CD8-positive, alpha-beta memory T cell (primary cell): ENCODE measurements around the gene EHD3. TPM values are rescaled to one million over a fixed set of nuclear protein-coding genes. Genes with fewer than 3 reads are reported as not detected.
A peak's percentile ranks its signal among the peaks of the same experiment; 100 is the strongest.

ENCODE experiments used
- CTCF ChIA-PET: fragments of 350-600 bp; sonication (Branson Sonifier 250); formaldehyde crosslinking; loops from one replicate; lab custom pipeline; 2021; ENCODE audit warnings: antibody characterized with exemption; lab: Charles Lee
- POLR2A ChIA-PET: fragments of 350-600 bp; sonication (Branson Sonifier 250); formaldehyde crosslinking; loops from one replicate; lab custom pipeline; 2021; ENCODE audit warnings: antibody characterized with exemption; lab: Charles Lee
- DNase-seq, 5 donors: peaks; one replicate each; pipeline versions ENCODE4 v3.0.0 to v3.0.0-alpha.2; 2020 to 2022; ENCODE audit warnings: mixed read lengths in 1 of 5
- H3K27ac ChIP-seq: one replicate; pipeline ENCODE4 v1.7.0; 2013; ENCODE audit warnings: low read depth, mild to moderate bottlenecking, low read length, moderate library complexity
- H3K27me3 ChIP-seq: 2 replicates; pipeline ENCODE4 v1.7.0; 2013; ENCODE audit warnings: low read length, mild to moderate bottlenecking; ENCODE audit not compliant: insufficient read depth, poor library complexity, severe bottlenecking
- H3K36me3 ChIP-seq: 2 replicates; pipeline ENCODE4 v1.7.0; 2013; ENCODE audit warnings: mild to moderate bottlenecking, low read length, moderate library complexity; ENCODE audit not compliant: insufficient read depth
- H3K4me1 ChIP-seq: 2 replicates; pipeline ENCODE4 v1.7.0; 2013; ENCODE audit warnings: mild to moderate bottlenecking, low read length, moderate library complexity; ENCODE audit not compliant: insufficient read depth
- H3K4me3 ChIP-seq: 2 replicates; pipeline ENCODE4 v1.7.0; 2013; ENCODE audit warnings: mild to moderate bottlenecking, low read length
- H3K9me3 ChIP-seq: 2 replicates; pipeline ENCODE4 v1.7.0; 2013; ENCODE audit warnings: mild to moderate bottlenecking, low read length
- H3K27ac Mint-ChIP-seq, 8 donors: one replicate each; pipeline ENCODE4 v1.8.0; 2020 to 2021; ENCODE audit warnings: mixed read lengths in 8 of 8, mild to moderate bottlenecking in 6 of 8, inconsistent platforms in 3 of 8, moderate library complexity in 3 of 8
- H3K27me3 Mint-ChIP-seq, 2 donors: one replicate each; pipeline ENCODE4 v1.8.0; 2020 to 2021; ENCODE audit warnings: mixed read lengths in 2 of 2, mild to moderate bottlenecking in 1 of 2, moderate library complexity in 1 of 2
- H3K36me3 Mint-ChIP-seq, 3 donors: one replicate each; pipeline ENCODE4 v1.8.0; 2020 to 2021; ENCODE audit warnings: mixed read lengths in 3 of 3, inconsistent platforms in 1 of 3, mild to moderate bottlenecking in 1 of 3
- H3K4me1 Mint-ChIP-seq, 3 donors: one replicate each; pipeline ENCODE4 v1.8.0; 2020 to 2021; ENCODE audit warnings: mixed read lengths in 3 of 3, inconsistent platforms in 1 of 3, mild to moderate bottlenecking in 1 of 3
- H3K4me3 Mint-ChIP-seq, 7 donors: one replicate each; pipeline ENCODE4 v1.8.0; 2020 to 2021; ENCODE audit warnings: mixed read lengths in 7 of 7, mild to moderate bottlenecking in 6 of 7, moderate library complexity in 4 of 7, inconsistent platforms in 2 of 7
- H3K9me3 Mint-ChIP-seq, 5 donors: one replicate each; pipeline ENCODE4 v1.8.0; 2020 to 2022; ENCODE audit warnings: mixed read lengths in 5 of 5, mild to moderate bottlenecking in 3 of 5, moderate library complexity in 2 of 5, inconsistent platforms in 1 of 5
- polyA plus RNA-seq: library from polyadenylated mRNA; unstranded; fragments of 300-500 nt; fragmentation: Illumina TruSeq; gene quantifications from one replicate; pipeline ENCODE4 v1.2.3, GENCODE V29; 2021
- total RNA-seq, 2 experiments: library from RNA; stranded (reverse); gene quantifications; one replicate each; pipeline ENCODE4 v1.2.3, GENCODE V29; 2021

The EHD3 gene
- total and polyA plus RNA-seq, 3 experiments from 2014 or later = 2.3 to 4.3 (median 2.3) TPM

DNA sequence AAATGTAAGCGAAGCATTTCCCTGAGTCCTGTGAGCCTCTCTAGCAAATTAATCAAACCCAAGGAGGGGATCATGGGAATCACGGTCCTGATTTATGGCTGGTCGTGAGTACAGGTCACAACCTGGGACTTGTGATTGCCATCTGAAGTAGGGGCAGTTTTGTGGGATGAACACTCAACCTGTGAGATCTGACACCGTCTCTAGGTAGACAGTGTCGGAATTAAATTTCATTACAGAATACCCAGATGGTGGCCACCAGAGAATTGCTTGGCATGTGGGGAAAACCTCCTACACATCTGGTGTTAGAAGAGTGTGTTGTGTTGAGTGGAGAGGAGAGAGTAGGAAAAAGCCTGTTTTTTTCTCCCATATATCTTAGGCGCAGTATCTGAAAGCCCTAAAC, 29.2 kb upstream of the EHD3 start:
- no peak overlapping the region for H3K4me3 Mint-ChIP-seq
- no peaks in the 10 kb centered on the region for H3K4me1 Mint-ChIP-seq
- Histone ChIP-seq H3K4me3 (no peak overlapping the region), H3K4me1 (no peaks in the 10 kb centered on the region), H3K27me3 (no peaks in the 10 kb centered on the region), H3K9me3 (no peaks in the 10 kb centered on the region), H3K27ac (no peak overlapping the region), H3K36me3 (no peaks in the 10 kb centered on the region)
- no peak for DNase-seq
- H3K36me3 Mint-ChIP-seq = no peaks in the 10 kb centered on the region
- no peak overlapping the region for H3K27ac Mint-ChIP-seq
- CTCF ChIA-PET = no interaction called here
- H3K9me3 Mint-ChIP-seq = no peaks in the 10 kb centered on the region
- POLR2A ChIA-PET = no interaction called here
- peaks cover 4 to 5% of the 10 kb centered on the region in 2 donors for H3K27me3 Mint-ChIP-seq

GRCh38 chr2:31205186-31205585, 28.8 kb upstream of the EHD3 start:
- Mint-ChIP-seq H3K27ac (peak overlapping the region in 1 of 8 donors; percentile 37), H3K4me3 (no peak overlapping the region), H3K9me3 (no peaks in the 10 kb centered on the region), H3K27me3 (peaks cover 4 to 5% of the 10 kb centered on the region in 2 donors), H3K36me3 (no peaks in the 10 kb centered on the region), H3K4me1 (no peaks in the 10 kb centered on the region)
- H3K27me3 ChIP-seq = no peaks in the 10 kb centered on the region
- CTCF ChIA-PET = no interaction called here
- POLR2A ChIA-PET = no interaction called here
- no peak overlapping the region for H3K4me3 ChIP-seq
- no peak overlapping the region for H3K27ac ChIP-seq
- H3K9me3 ChIP-seq = no peaks in the 10 kb centered on the region
- H3K36me3 ChIP-seq = no peaks in the 10 kb centered on the region
- DNase-seq = no peak
- H3K4me1 ChIP-seq = no peaks in the 10 kb centered on the region

GRCh38 chr2:31205613-31206012, 28.3 kb upstream of the EHD3 start:
- POLR2A ChIA-PET = no interaction called here
- H3K36me3 ChIP-seq = no peaks in the 10 kb centered on the region
- no peaks in the 10 kb centered on the region for H3K9me3 ChIP-seq
- H3K27ac ChIP-seq = no peak overlapping the region
- H3K4me3 ChIP-seq = no peak overlapping the region
- Mint-ChIP-seq H3K9me3 (no peaks in the 10 kb centered on the region), H3K27ac (peak overlapping the region in 1 of 8 donors; percentile 37), H3K27me3 (peaks cover 2 to 5% of the 10 kb centered on the region in 2 donors), H3K4me3 (no peak overlapping the region), H3K4me1 (no peaks in the 10 kb centered on the region), H3K36me3 (no peaks in the 10 kb centered on the region)
- H3K27me3 ChIP-seq = no peaks in the 10 kb centered on the region
- H3K4me1 ChIP-seq = no peaks in the 10 kb centered on the region
- no peak for DNase-seq
- CTCF ChIA-PET = no interaction called here

GRCh38 chr2:31207790-31208189, 26.2 kb upstream of the EHD3 start:
- Histone ChIP-seq H3K36me3 (no peaks in the 10 kb centered on the region), H3K9me3 (no peaks in the 10 kb centered on the region), H3K4me3 (no peak overlapping the region), H3K27ac (no peak overlapping the region), H3K4me1 (no peaks in the 10 kb centered on the region), H3K27me3 (no peaks in the 10 kb centered on the region)
- Mint-ChIP-seq H3K4me3 (no peak overlapping the region), H3K27me3 (peaks cover 2 to 5% of the 10 kb centered on the region in 2 donors), H3K36me3 (no peaks in the 10 kb centered on the region), H3K27ac (no peak overlapping the region), H3K9me3 (no peaks in the 10 kb centered on the region), H3K4me1 (no peaks in the 10 kb centered on the region)
- CTCF ChIA-PET = no interaction called here
- POLR2A ChIA-PET = no interaction called here
- DNase-seq = no peak

DNA sequence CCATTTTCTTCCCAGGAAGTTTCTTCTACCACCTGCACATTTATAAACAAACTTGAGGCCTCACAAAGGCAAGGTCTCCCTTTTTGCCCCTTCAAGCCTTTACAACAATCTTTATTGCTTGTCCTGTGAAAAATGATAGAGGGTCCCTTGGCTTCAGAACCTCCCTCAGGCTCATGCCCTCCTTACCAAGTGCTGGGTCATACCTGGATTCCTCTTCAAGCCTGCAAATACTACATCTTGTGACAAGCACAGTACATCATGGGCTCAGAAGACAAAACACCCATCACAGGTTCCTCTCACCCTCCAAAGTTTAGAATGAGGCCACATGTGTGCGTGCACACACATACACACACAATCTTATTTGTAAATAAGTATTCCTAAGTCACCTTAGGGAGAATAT, 25.7 kb upstream of the EHD3 start:
- POLR2A ChIA-PET = no interaction called here
- Histone ChIP-seq H3K27ac (no peak overlapping the region), H3K27me3 (no peaks in the 10 kb centered on the region), H3K9me3 (no peaks in the 10 kb centered on the region), H3K36me3 (no peaks in the 10 kb centered on the region), H3K4me3 (no peak overlapping the region), H3K4me1 (no peaks in the 10 kb centered on the region)
- H3K9me3 Mint-ChIP-seq = no peaks in the 10 kb centered on the region
- CTCF ChIA-PET = no interaction called here
- H3K4me1 Mint-ChIP-seq = no peaks in the 10 kb centered on the region
- H3K36me3 Mint-ChIP-seq = no peaks in the 10 kb centered on the region
- DNase-seq = no peak
- H3K27ac Mint-ChIP-seq = peak overlapping the region in 1 of 8 donors; percentile 17
- no peak overlapping the region for H3K4me3 Mint-ChIP-seq
- H3K27me3 Mint-ChIP-seq = peaks cover 2 to 5% of the 10 kb centered on the region in 2 donors

- ChIA-PET POLR2A (no interaction called here), CTCF (no interaction called here)
- H3K4me1 ChIP-seq = no peaks in the 10 kb centered on the region
- H3K4me3 ChIP-seq = no peak overlapping the region
- Mint-ChIP-seq H3K27ac (peak overlapping the region in 1 of 8 donors; percentile 14), H3K4me1 (peaks cover 0 to 10% (median 0%) of the 10 kb centered on the region in 3 donors), H3K27me3 (peaks cover 0 to 2% of the 10 kb centered on the region in 2 donors), H3K9me3 (no peaks in the 10 kb centered on the region), H3K36me3 (no peaks in the 10 kb centered on the region), H3K4me3 (no peak overlapping the region)
- H3K36me3 ChIP-seq = no peaks in the 10 kb centered on the region
- no peak overlapping the region for H3K27ac ChIP-seq
- DNase-seq = no peak
- no peaks in the 10 kb centered on the region for H3K27me3 ChIP-seq
- no peaks in the 10 kb centered on the region for H3K9me3 ChIP-seq
These were observed 21.0 kb upstream of the EHD3 start for GRCh38 chr2:31212659-31213600.

DNA sequence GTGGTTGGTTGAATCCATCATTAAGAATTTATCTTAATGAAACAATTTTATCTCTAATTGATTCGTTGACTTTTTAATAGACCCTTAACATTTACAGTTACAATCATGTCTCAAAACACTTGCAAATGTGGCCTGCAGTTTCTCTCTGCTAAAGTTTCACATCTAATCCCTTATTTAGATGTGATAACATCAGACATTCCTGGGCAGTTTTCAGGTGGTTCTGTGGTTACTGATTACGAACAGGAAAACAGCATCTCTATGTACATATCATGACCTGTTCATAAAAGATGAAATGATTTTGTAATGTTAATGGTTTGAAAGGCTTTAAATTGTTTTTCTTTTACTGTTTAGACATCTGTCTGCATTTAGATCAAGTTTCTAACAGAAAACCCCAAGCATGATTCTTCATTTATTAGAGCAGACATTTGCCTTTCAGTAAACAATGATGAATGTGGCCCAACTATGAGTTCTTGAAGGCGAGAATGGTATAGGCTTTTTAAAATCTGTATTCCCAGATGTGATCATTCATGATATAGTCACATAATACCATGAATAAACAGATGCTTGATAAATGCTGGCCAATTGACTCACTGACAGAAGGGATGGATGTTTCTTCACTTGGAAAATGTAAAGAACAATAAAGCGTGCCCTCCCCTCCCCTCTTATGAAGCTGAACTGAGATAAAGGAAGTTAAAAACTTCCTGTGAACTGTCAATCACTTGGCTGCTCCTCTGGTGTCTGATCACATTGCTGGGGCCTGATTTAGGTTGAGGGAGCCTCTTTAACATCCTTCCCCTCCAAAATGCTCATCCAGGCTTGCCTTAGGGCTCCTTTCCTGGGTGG, 20.1 kb upstream of the EHD3 start:
- H3K27ac Mint-ChIP-seq = peak overlapping the region in 2 of 8 donors; percentile 7 to 42
- H3K4me3 ChIP-seq = no peak overlapping the region
- no peaks in the 10 kb centered on the region for H3K4me1 ChIP-seq
- no peaks in the 10 kb centered on the region for H3K9me3 ChIP-seq
- H3K36me3 Mint-ChIP-seq = peaks cover 0 to 5% (median 0%) of the 10 kb centered on the region in 3 donors
- H3K36me3 ChIP-seq = no peaks in the 10 kb centered on the region
- ChIA-PET POLR2A (no interaction called here), CTCF (no interaction called here)
- H3K9me3 Mint-ChIP-seq = no peaks in the 10 kb centered on the region
- no peaks in the 10 kb centered on the region for H3K27me3 ChIP-seq
- no peak overlapping the region for H3K27ac ChIP-seq
- no peak for DNase-seq
- H3K4me3 Mint-ChIP-seq = no peak overlapping the region
- H3K27me3 Mint-ChIP-seq = peaks cover 0 to 2% of the 10 kb centered on the region in 2 donors
- peaks cover 0 to 10% (median 0%) of the 10 kb centered on the region in 3 donors for H3K4me1 Mint-ChIP-seq

DNA sequence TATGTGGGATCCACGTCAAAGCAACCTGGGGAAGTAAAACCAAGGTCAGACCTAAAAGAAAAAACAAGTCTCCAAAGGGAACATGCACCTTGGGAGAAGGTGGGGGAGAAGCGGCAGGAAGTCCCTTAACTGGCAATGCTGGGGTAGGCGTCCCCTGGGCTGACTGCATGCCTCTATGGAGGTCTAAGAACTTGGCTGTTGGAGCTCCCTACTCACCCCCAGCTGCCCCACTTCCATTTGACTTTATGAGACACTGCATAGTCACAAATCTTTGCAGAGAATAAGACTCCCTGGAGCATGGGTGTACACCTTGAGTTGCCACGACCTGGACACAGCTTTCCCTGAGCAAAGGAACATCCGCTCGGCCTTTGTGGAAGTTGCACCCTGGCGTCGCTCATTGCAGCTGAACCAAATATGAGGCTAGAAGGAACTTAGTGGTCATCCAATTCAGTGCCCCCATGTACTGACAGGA, 19.5 kb upstream of the EHD3 start:
- no peak overlapping the region for H3K27ac Mint-ChIP-seq
- no peak overlapping the region for H3K4me3 Mint-ChIP-seq
- no peak overlapping the region for H3K4me3 ChIP-seq
- POLR2A ChIA-PET = no interaction called here
- H3K4me1 Mint-ChIP-seq = peaks cover 0 to 10% (median 0%) of the 10 kb centered on the region in 3 donors
- no peaks in the 10 kb centered on the region for H3K27me3 ChIP-seq
- no peak overlapping the region for H3K27ac ChIP-seq
- no peaks in the 10 kb centered on the region for H3K9me3 ChIP-seq
- DNase-seq = no peak
- peaks cover 0 to 8% (median 0%) of the 10 kb centered on the region in 3 donors for H3K36me3 Mint-ChIP-seq
- no peaks in the 10 kb centered on the region for H3K36me3 ChIP-seq
- H3K27me3 Mint-ChIP-seq = peaks cover 2% of the 10 kb centered on the region in 2 donors
- CTCF ChIA-PET = no interaction called here
- no peaks in the 10 kb centered on the region for H3K4me1 ChIP-seq
- no peaks in the 10 kb centered on the region for H3K9me3 Mint-ChIP-seq
